Ishikawa (cell line): ENCODE data around the gene ATP9A.

Experiments
- CEBPB ChIP-seq: IDR thresholded peaks from 2 replicates; pipeline ENCODE4 v1.6.1; 2012
- CREB1 ChIP-seq: IDR thresholded peaks from 2 replicates; pipeline ENCODE4 v1.6.1; 2012; ENCODE audit warnings: low read depth
- EGR1 ChIP-seq: IDR thresholded peaks from 2 replicates; pipeline ENCODE4 v1.6.1; 2012
- EP300 ChIP-seq: IDR thresholded peaks from 2 replicates; pipeline ENCODE4 v1.6.1; 2012; ENCODE audit warnings: borderline replicate concordance
- FOXM1 ChIP-seq: IDR thresholded peaks from 2 replicates; pipeline ENCODE4 v1.6.1; 2012; ENCODE audit warnings: low read depth, borderline replicate concordance
- NFIC ChIP-seq: IDR thresholded peaks from 2 replicates; pipeline ENCODE4 v1.6.1; 2012
- RAD21 ChIP-seq: IDR thresholded peaks from 2 replicates; pipeline ENCODE4 v1.6.1; 2012; ENCODE audit warnings: low read depth
- TAF1 ChIP-seq: IDR thresholded peaks from 2 replicates; pipeline ENCODE4 v1.6.1; 2012; ENCODE audit warnings: low read depth, mild to moderate bottlenecking
- TCF12 ChIP-seq: IDR thresholded peaks from 2 replicates; pipeline ENCODE4 v1.6.1; 2012; ENCODE audit warnings: low read depth
- TEAD4 ChIP-seq: IDR thresholded peaks from 2 replicates; pipeline ENCODE4 v1.6.1; 2012
- YY1 ChIP-seq: IDR thresholded peaks from 2 replicates; pipeline ENCODE4 v1.6.1; 2012; ENCODE audit warnings: low read depth
- ZBTB7A ChIP-seq: IDR thresholded peaks from 2 replicates; pipeline ENCODE4 v1.6.1; 2012; ENCODE audit warnings: low read depth
- TF ChIP-seq, protein P1 (sequence below): IDR thresholded peaks from 2 replicates; pipeline ENCODE4 v1.6.1; 2012
- TF ChIP-seq, protein P2 (sequence below): IDR thresholded peaks from 2 replicates; pipeline ENCODE4 v1.6.1; 2012
- TF ChIP-seq, protein P3 (sequence below): IDR thresholded peaks from 2 replicates; pipeline ENCODE4 v1.6.1; 2012; ENCODE audit warnings: low read depth, mild to moderate bottlenecking

ATP9A gene

DNA sequence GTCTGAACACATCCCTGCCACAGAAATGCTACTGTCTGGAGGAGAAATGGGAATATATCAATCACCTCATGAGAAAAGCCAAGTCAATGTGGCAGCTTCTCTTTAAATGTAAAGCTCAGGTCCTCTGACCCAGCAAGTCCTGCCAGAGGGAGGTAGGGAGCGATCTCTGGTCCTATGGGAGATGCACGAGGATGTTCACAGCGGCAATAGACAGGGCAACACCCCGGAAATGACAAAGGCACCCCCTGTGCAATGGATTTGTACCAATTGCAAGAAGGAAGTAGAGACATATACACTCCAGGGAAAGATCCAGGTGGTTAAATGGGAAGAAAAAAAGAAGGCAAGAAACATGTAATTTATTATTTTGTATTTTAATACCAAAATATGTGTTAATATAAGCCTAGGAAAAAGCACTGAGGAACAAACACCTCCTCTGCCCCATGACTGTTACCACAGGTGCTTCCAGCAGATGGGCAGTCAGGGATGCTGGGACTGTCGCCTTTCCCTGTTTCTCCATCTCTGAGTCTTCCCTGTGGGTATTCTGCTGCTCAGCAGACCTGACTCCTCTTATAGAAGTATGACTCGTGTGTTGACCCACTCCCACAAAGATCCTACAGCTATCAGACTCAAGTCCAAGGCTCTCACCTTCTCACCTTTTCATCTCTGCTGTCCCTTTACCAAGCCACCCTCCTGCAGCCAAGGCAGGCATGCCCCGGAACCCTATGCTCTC, 20.8 kb downstream of the ATP9A start:
- no peak for TF ChIP-seq TAF1
- TF ChIP-seq CEBPB: no peak

DNA sequence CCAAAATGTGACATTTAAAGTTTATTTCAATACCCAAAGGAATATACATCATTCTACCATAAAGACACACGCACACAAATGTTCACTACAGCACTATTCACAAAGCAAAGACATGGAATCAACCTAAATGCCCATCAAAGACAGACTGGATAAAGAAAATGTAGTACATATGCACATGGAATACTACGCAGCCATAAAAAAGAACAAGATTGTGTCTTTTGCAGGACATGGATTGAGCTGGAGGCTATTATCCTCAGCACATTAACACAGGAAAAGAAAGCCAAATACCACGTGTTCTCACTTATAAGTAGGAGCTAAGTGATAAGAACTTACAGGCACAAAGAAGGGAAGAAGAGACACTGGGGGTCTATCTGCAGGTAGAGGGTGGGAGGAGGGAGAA, 22.4 kb downstream of the ATP9A start:
- no peak for TF ChIP-seq TAF1
- no peak for TF ChIP-seq ZBTB7A
- TF ChIP-seq, protein P1, sequence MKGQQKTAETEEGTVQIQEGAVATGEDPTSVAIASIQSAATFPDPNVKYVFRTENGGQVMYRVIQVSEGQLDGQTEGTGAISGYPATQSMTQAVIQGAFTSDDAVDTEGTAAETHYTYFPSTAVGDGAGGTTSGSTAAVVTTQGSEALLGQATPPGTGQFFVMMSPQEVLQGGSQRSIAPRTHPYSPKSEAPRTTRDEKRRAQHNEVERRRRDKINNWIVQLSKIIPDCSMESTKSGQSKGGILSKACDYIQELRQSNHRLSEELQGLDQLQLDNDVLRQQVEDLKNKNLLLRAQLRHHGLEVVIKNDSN: no peak
- TF ChIP-seq RAD21: no peak
- no peak for TF ChIP-seq YY1
- no peak for TF ChIP-seq EGR1
- TF ChIP-seq EP300: no peak
- TF ChIP-seq TEAD4: no peak
- no peak for TF ChIP-seq CREB1
- TF ChIP-seq, protein P2, sequence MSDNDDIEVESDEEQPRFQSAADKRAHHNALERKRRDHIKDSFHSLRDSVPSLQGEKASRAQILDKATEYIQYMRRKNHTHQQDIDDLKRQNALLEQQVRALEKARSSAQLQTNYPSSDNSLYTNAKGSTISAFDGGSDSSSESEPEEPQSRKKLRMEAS: no peak
- TF ChIP-seq, protein P3, sequence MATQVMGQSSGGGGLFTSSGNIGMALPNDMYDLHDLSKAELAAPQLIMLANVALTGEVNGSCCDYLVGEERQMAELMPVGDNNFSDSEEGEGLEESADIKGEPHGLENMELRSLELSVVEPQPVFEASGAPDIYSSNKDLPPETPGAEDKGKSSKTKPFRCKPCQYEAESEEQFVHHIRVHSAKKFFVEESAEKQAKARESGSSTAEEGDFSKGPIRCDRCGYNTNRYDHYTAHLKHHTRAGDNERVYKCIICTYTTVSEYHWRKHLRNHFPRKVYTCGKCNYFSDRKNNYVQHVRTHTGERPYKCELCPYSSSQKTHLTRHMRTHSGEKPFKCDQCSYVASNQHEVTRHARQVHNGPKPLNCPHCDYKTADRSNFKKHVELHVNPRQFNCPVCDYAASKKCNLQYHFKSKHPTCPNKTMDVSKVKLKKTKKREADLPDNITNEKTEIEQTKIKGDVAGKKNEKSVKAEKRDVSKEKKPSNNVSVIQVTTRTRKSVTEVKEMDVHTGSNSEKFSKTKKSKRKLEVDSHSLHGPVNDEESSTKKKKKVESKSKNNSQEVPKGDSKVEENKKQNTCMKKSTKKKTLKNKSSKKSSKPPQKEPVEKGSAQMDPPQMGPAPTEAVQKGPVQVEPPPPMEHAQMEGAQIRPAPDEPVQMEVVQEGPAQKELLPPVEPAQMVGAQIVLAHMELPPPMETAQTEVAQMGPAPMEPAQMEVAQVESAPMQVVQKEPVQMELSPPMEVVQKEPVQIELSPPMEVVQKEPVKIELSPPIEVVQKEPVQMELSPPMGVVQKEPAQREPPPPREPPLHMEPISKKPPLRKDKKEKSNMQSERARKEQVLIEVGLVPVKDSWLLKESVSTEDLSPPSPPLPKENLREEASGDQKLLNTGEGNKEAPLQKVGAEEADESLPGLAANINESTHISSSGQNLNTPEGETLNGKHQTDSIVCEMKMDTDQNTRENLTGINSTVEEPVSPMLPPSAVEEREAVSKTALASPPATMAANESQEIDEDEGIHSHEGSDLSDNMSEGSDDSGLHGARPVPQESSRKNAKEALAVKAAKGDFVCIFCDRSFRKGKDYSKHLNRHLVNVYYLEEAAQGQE: no peak
- TF ChIP-seq CEBPB: no peak
- TF ChIP-seq TCF12: no peak
- TF ChIP-seq FOXM1: no peak
- TF ChIP-seq NFIC: no peak

DNA sequence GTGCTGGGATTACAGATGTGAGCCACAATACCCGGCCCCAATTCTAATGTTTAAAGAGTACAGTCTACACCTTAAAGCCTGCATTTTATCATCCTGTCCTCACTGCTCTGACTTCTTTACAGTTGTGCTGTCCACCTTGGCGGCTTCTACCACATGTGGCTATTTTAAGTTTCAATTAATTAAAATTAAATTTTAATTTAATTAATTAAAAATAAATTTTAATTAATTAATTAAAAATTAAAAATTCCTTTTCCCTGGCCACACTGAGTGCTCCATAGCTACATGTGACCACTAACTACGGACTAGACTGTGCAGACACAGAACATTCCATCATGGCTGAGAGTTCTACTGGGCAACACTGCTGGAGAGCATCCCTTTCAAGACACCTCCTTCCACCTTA, 27.4 kb downstream of the ATP9A start:
- TF ChIP-seq TCF12 (no peak), FOXM1 (no peak), YY1 (no peak), CEBPB (no peak), TEAD4 (no peak), CREB1 (no peak), NFIC (no peak)
- TF ChIP-seq, protein P3: no peak

DNA sequence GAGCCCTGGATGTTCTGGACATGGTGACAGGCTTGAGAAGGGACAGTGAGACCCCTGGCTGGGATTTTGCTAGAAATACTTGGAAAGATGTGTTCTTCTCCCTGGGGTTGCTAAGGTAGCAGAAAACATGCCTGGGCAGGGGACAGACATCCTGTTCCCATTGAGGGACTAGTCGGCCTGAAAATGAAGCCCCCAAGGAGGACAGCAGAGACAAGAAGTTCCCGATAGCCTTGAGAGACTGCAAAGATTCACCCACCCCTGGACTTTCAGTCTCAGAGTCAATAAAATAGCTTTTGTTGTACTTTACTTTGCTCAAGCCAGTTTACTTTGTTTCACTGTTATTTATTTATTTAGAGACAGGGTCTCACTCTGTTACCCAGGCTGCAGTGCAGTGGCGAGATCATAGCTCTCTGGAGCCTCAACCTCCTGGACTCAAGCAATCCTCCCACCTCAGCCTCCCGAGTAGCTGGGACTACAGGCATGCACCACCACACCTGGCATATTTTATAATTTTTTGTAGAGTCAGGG, 28.4 kb downstream of the ATP9A start:
- no peak for TF ChIP-seq TAF1

DNA sequence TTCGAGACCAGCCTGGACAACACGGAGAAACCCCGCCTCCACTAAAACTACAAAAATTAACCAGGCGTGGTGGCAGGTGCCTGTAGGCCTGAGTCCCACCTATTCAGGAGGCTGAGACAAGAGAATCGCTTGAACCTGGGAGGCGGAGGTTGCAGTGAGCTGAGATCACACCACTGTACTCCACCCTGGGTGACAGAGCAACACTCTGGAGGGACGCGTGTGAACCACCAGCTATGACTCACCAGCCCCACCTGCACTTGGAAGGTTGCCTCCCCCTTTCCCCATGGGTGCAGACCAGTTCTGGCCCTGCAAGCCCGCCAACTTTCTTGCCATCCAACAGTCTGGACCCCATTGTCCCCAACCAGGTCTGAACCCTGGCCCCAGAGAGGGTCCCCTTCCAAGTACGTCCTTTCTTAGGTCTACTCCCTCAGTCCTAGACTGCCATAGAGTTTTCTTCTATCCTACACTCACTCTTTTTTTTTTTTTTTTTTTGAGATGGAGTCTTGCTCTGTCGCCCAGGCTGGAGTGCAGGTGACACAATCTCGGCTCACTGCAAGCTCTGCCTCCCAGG, 29.2 kb downstream of the ATP9A start:
- TF ChIP-seq RAD21 (no peak), FOXM1 (no peak), TAF1 (no peak), CREB1 (no peak), TEAD4 (no peak), NFIC (no peak), ZBTB7A (no peak), TCF12 (no peak), CEBPB (no peak)
- TF ChIP-seq, protein P3: no peak
- TF ChIP-seq, protein P1: no peak
